ENCODE data around the gene REXO4. TPM values are rescaled to one million over a fixed set of nuclear protein-coding genes. Genes with fewer than 3 reads are reported as not detected.

Gene REXO4
- total and polyA plus RNA-seq, 2 donors (not counting 3 experiments of a cell fraction or from before 2014, with no cell fraction given) = 19.5 to 29.5 TPM

- H2AFZ ChIP-seq (ENCODE audit: low read depth, low read length) = no peak overlapping the region
- CTCF ChIA-PET = interaction anchor here (1.0 to 1.9 kb wide), 5 partner anchors 8 to 112 kb away, joined by 3 to 5 read pairs (median 3); no protein-coding TSS in a partner anchor
These were observed 43.1 kb downstream of the REXO4 start for GRCh38 chr9:133374612-133375115.

GRCh38 chr9:133372144-133372543, 45.7 kb downstream of the REXO4 start:
- Histone ChIP-seq H3K4me1 (ENCODE audit: control insufficient read depth, extremely low read depth, insufficient read depth, low read length) (peaks cover 26% of the 10 kb centered on the region), H3K79me2 (ENCODE audit: control insufficient read depth, insufficient read depth, low read length) (peaks cover 87% of the 10 kb centered on the region), H3K9me1 (replicated peaks; ENCODE audit: control insufficient read depth, extremely low read depth, insufficient read depth, low read length) (no peaks in the 10 kb centered on the region), H3K36me3 (ENCODE audit: control insufficient read depth in 2 of 2, extremely low read depth in 1 of 2, insufficient read depth in 2 of 2, low read length in 2 of 2) (peaks cover 7 to 30% of the 10 kb centered on the region in 2 experiments), H3K4me3 (replicated peaks in 1 of 3; ENCODE audit: insufficient read depth in 1 of 3, low read depth in 1 of 3, low read length in 3 of 3) (no peak overlapping the region), H3K9me3 (replicated peaks; ENCODE audit: control insufficient read depth, insufficient read depth, low read length) (no peaks in the 10 kb centered on the region), H3K27ac (ENCODE audit: insufficient read depth, low read depth, low read length) (no peak overlapping the region), H3K27me3 (ENCODE audit: control insufficient read depth in 2 of 2, insufficient read depth in 2 of 2, low read length in 2 of 2) (no peaks in the 10 kb centered on the region), H3K9ac (replicated peaks; ENCODE audit: extremely low read depth, insufficient read depth, low read length) (no peak overlapping the region), H2AFZ (ENCODE audit: low read depth, low read length) (no peak overlapping the region), H4K20me1 (replicated peaks; ENCODE audit: control insufficient read depth, extremely low read depth, insufficient read depth, low read length) (peaks cover 2% of the 10 kb centered on the region), H3K4me2 (ENCODE audit: insufficient read depth, low read length) (no peak overlapping the region)
- CTCF ChIA-PET = interaction anchor here (1.0 to 1.4 kb wide), 3 partner anchors 9 to 16 kb away, joined by 3 to 5 read pairs (median 4); no protein-coding TSS in a partner anchor
- no peak for FAIRE-seq
- POLR2A ChIA-PET = interaction anchor here (1.0 kb wide), 1 partner anchor 87 kb away, joined by 5 read pairs; the partner anchor contains the start of gene CACFD1
- BruUV-seq (replicated peaks) = no TSS peak
- dilution Hi-C loops (cut with MboI; ENCODE audit: extremely low pct_ligation_motif_present, low sequenced_read_pairs) = no loop called here
- no peak for DNase-seq (ENCODE audit: low read depth, low spot score)
- TF ChIP-seq EZH2 (IDR thresholded peaks at IDR 0.05; ENCODE audit: borderline replicate concordance, low read depth, low read length, severe bottlenecking) = no peak
- no peak for TF ChIP-seq GATA2 (IDR thresholded peaks at IDR 0.05; ENCODE audit: insufficient read depth, insufficient read length, low read depth, low read length)
- no peak for TF ChIP-seq FOS (IDR thresholded peaks at IDR 0.05; ENCODE audit: borderline replicate concordance, insufficient read depth, low read length)
- no peak for TF ChIP-seq POLR2AphosphoS5 (IDR thresholded peaks at IDR 0.05; ENCODE audit: insufficient read depth, low read depth, low read length)
- no peak for TF ChIP-seq CTCF (IDR thresholded peaks at IDR 0.05; ENCODE audit: extremely low read depth in 1 of 2, insufficient read depth in 1 of 2, low read depth in 1 of 2, low read length in 2 of 2)
- TF ChIP-seq POLR2A (IDR thresholded peaks at IDR 0.05; ENCODE audit: low read depth, low read length) = no peak
- no peak for TF ChIP-seq JUN (IDR thresholded peaks at IDR 0.05; ENCODE audit: borderline replicate concordance, insufficient read depth, insufficient read length, low read depth)
- intact Hi-C loops (cut with micrococcal nuclease) = no loop called here

More at GRCh38 chr9:133374612-133375115, 43.1 kb downstream of the REXO4 start:
- peaks cover 10% of the 10 kb centered on the region for H3K4me1 ChIP-seq (ENCODE audit: control insufficient read depth, extremely low read depth, insufficient read depth, low read length)
- DNase-seq (ENCODE audit: low read depth, low spot score) (no peak), FAIRE-seq (no peak)
- H3K4me3 ChIP-seq (replicated peaks in 1 of 3; ENCODE audit: insufficient read depth in 1 of 3, low read depth in 1 of 3, low read length in 3 of 3) = peak overlapping the region; percentile 40 to 99 (median 99)
- intact Hi-C loops (cut with micrococcal nuclease) = loop anchor here (1.0 kb wide), 1 partner anchor 18 kb away; the partner anchor contains the start of genes SURF1 and SURF2
- peak overlapping the region; percentile 90 for H3K4me2 ChIP-seq (ENCODE audit: insufficient read depth, low read length)
- H3K9me3 ChIP-seq (replicated peaks; ENCODE audit: control insufficient read depth, insufficient read depth, low read length) = no peaks in the 10 kb centered on the region
- peaks cover 7 to 21% of the 10 kb centered on the region in 2 experiments for H3K36me3 ChIP-seq (ENCODE audit: control insufficient read depth in 2 of 2, extremely low read depth in 1 of 2, insufficient read depth in 2 of 2, low read length in 2 of 2)
- POLR2A ChIA-PET = interaction anchor here (1.2 to 1.5 kb wide), 2 partner anchors 27 to 104 kb away, joined by 3 to 6 read pairs; partner anchors contain the start of genes MED22, RPL7A and SLC2A6
- dilution Hi-C loops (cut with MboI; ENCODE audit: extremely low pct_ligation_motif_present, low sequenced_read_pairs) = no loop called here
- no TSS peak for BruUV-seq (replicated peaks)
- no peaks in the 10 kb centered on the region for H3K9me1 ChIP-seq (replicated peaks; ENCODE audit: control insufficient read depth, extremely low read depth, insufficient read depth, low read length)
- peaks cover 2% of the 10 kb centered on the region for H4K20me1 ChIP-seq (replicated peaks; ENCODE audit: control insufficient read depth, extremely low read depth, insufficient read depth, low read length)
- TF ChIP-seq MYC (IDR thresholded peaks at IDR 0.05; ENCODE audit: low read depth, low read length) (no peak), FOS (IDR thresholded peaks at IDR 0.05; ENCODE audit: borderline replicate concordance, insufficient read depth, low read length) (peak; percentile 77), JUN (IDR thresholded peaks at IDR 0.05; ENCODE audit: borderline replicate concordance, insufficient read depth, insufficient read length, low read depth) (no peak)
- H3K27me3 ChIP-seq (ENCODE audit: control insufficient read depth in 2 of 2, insufficient read depth in 2 of 2, low read length in 2 of 2) = no peaks in the 10 kb centered on the region
- H3K9ac ChIP-seq (replicated peaks; ENCODE audit: extremely low read depth, insufficient read depth, low read length) = peak overlapping the region; percentile 97
- H3K27ac ChIP-seq (ENCODE audit: insufficient read depth, low read depth, low read length) = peak overlapping the region; percentile 85
- peaks cover 61% of the 10 kb centered on the region for H3K79me2 ChIP-seq (ENCODE audit: control insufficient read depth, insufficient read depth, low read length)

Measured in endothelial cell of umbilical vein (primary cell).